Sigmoid colon (tissue), 4 donors: ENCODE results near the gene KRTAP2-3.

Source experiments
- CTCF ChIP-seq, 4 experiments: fragments of 450-650 bp in 3 of 4; fragments of 200-600 bp in 1 of 4; IDR thresholded peaks; one replicate each; pipeline ENCODE4 v1.5.1; 2016 to 2019; ENCODE audit warnings: antibody characterized with exemption in 4 of 4, mild to moderate bottlenecking in 3 of 4, moderate library complexity in 2 of 4
- EP300 ChIP-seq, 4 donors: sonication (generic); formaldehyde crosslinking; IDR thresholded peaks; one replicate each; pipeline ENCODE4 v1.6.1; 2017; ENCODE audit warnings: antibody characterized with exemption in 4 of 4
- POLR2A ChIP-seq, 2 donors: fragments of 450-650 bp; IDR thresholded peaks; one replicate each; pipeline ENCODE4 v1.6.1; 2016; ENCODE audit warnings: antibody characterized with exemption in 2 of 2, mild to moderate bottlenecking in 2 of 2, moderate library complexity in 2 of 2

GRCh38 chr17:41067281-41067680 lies 7.4 kb upstream of the KRTAP2-3 start:
- TF ChIP-seq CTCF (IDR thresholded peaks at IDR 0.05) (no peak), EP300 (IDR thresholded peaks at IDR 0.05) (no peak), POLR2A (IDR thresholded peaks at IDR 0.05) (no peak)
